Activated CD4-positive, alpha-beta T cell treated with anti-CD3 and anti-CD28 coated beads, Interleukin-2, amount 50 U/mL, for 16 hours (primary cell): ENCODE results near the gene PDE1C.
A peak's percentile ranks its signal among the peaks of the same experiment; 100 is the strongest.

ENCODE experiments used
- DNase-seq: peaks from one replicate; pipeline ENCODE4 v3.0.0-alpha.2; 2020

Gene PDE1C

GRCh38 chr7:31758755-31759154 is 311.5 kb downstream of the PDE1C start:
- DNase-seq = no peak

DNA sequence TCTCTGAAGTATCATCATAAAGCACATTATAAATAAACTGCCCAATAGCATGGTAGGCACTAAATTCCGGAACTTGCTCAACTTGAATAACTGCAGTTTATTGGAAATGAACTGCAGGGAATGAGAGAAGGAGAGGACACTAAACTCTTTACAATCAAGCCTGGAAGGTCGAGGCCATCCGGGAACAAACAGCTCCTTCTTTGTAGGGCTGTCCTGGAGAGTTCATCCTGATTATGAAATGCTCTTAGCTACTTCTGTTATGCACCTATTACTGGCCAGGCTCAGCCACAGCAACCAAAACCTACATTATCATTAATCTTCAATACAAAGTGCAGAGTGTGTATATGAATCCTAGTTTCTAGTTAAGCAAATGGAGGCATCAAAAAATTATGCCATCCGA is 318.5 kb downstream of the PDE1C start:
- no peak for DNase-seq

DNA sequence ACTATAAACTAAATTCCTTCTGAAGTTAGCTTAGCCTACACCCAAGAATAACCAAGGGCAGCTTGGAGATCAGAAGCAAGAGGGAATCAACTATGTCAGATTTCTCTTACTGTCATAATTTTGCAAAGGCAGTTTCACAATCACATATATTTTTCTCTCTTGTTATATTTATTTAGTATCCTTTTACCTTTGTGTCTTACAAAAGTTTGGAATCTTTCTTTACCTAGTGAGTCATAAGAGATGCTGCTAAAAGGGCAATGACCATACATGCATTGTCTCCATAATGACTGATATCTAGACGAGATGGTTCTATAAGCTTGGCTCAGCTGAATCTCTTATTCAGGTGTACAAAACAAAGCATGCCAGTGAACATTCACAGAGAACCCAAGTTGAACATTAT is 322.1 kb downstream of the PDE1C start:
- DNase-seq = no peak

DNA sequence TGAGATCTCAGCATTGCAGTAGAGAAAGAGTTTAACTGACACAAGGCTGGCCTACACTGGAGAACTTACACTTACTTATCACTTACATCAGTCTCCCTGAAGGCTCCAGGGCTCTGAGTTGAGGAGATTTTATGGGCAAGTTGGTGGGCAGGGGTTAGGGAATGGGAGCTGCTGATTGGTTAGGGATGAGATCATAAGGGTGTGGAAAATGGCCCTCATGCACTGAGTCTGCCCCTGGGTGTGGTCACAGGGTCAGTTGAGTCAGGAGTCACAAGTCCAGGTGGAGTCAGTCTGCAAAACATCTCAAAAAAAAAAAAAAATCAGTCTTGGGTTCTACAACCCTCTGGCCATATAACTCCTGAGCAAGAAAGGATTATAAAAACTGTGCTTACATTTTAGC is 322.7 kb downstream of the PDE1C start:
- DNase-seq = no peak

DNA sequence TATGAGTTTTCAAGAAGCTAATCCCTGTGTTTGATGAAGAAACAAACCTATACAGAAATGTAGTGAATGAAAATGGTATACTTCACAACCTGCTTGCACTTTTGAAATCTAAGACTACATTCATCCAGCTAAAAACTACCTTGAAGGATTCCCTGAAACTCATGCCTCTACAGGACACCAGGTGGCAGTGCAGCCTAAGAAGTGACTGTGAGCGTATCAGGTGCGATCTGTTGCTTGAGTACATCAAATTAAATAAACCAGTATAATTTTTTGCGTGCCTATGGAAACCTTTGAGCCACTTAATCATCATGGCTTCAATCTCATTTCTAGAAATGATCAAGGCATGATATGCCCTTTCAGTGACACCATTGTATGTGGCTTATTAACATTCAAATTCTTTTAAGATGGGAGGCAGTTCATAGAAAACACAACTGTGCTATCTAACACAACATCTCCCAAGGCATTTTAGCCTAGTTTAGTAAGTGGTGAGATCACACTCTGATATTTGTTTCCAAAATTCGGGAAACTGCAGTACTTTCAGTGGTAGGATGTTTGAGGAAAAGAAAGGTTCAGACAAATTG is 325.8 kb downstream of the PDE1C start:
- DNase-seq = peak; percentile 46

DNA sequence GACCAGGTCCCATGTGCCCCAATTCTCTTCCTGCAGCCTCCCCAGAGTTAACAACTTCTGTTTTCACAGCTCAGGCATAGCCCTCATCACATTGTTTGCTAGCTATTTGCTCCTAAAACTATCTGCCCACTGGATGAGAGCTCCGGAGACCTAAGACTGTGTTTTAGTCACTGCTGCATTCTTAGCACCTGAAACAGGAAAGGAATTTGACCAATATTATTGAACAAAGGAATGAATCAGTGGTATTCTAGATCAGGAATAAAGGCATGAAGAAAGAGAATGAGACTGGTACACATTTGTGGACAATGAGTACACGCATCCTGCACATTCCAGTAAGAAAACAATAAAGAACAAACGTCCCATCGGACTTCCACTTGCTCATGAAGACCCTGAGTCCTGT is 328.4 kb downstream of the PDE1C start:
- DNase-seq = no peak

GRCh38 chr7:31735991-31736982 is 333.9 kb downstream of the PDE1C start:
- DNase-seq = peak; percentile 32

- no peak for DNase-seq
These were observed 335.8 kb downstream of the PDE1C start for GRCh38 chr7:31734456-31734855.

- DNase-seq = no peak
These were observed 340.9 kb downstream of the PDE1C start for GRCh38 chr7:31729195-31729804.

- DNase-seq = no peak
These were observed 345.5 kb downstream of the PDE1C start for GRCh38 chr7:31724696-31725095.

- no peak for DNase-seq
These were observed 349.8 kb downstream of the PDE1C start for GRCh38 chr7:31720366-31720765.

DNA sequence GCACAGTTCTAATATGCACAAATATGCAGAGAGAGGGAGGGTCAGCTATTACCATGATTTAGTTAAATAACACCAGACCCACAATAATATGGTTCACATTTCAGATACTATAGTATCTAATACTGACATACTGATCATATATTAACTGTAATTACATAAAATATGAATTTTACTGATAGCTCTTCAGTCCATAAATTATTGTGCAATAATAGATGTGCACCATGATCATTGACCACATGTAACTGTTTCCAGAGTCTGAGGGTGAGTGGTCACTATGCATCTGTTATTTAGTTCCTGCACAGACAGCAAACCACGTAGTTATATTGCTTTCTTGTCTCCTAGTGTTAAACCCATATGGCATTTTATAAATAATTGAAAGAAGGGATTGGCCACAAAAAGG is 353.9 kb downstream of the PDE1C start:
- no peak for DNase-seq

GRCh38 chr7:31710171-31710570 is 360.0 kb downstream of the PDE1C start:
- DNase-seq = no peak

DNA sequence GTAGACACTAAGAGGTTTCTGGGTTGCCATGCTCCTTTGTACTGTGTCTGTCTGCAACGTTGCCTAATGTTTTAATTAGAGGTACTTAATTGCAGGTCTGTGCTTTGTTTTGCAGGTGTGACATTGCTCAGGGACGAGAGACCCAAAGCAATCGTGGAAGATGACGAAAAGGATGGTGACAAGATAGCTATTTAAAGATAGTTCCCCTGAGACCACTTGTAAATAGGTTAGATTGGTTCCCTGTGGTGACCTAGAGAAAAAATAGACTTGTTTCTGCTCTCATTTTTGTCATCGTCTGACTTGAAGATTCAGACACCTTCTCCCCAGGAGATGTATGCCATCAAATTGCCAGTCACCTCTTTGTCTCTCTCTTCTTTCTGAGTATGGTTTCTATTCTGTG is 363.1 kb downstream of the PDE1C start:
- no peak for DNase-seq

- no peak for DNase-seq
These were observed 364.8 kb downstream of the PDE1C start for GRCh38 chr7:31705377-31705776.

DNA sequence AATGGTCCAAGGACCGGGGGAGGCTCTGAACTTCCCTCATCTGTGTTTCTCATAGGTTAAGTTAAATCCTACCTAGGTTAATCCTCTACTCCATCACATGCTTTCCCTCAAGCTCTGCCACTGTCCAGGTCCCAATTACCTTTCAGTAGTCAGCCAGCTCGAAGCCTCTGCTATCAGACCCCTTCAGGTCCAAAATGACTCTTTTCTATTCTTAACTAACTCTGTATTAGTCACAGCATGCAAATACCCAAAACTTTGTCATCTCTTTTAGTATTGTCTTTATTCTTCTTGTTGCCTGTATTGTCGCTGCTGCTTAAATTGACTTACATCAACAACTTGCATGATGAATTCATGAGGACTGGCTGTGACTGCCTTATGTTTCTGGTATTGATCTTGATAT is 367.9 kb downstream of the PDE1C start:
- DNase-seq = no peak
